Heart right ventricle (tissue), 16 donors: ENCODE results near the gene CCDC8. TPM values are rescaled to one million over a fixed set of nuclear protein-coding genes. Genes with fewer than 3 reads are reported as not detected.
"Not testable (repeated sequence)": the region's sequence is repeated elsewhere in the genome, so short reads cannot be mapped to it uniquely, and the experiment has no call there.

ENCODE experiments used
- ATAC-seq, 8 donors: fragments of 200-7000 bp; cut with Tn5 transposase; one replicate each; pipeline ENCODE4 v1.9.1; 2020; ENCODE audit warnings: mild to moderate bottlenecking in 8 of 8, moderate library complexity in 8 of 8, moderate number of reproducible peaks in 1 of 8
- DNase-seq, 2 donors: peaks; one replicate each; pipeline ENCODE4 v3.0.0-alpha.2; 2020
- H3K27ac ChIP-seq, 10 donors: fragments of 200-600 bp; sonication (generic) in 2 of 10; one replicate each; pipeline versions ENCODE4 v1.5.0 to v1.8.0; 2020 to 2022; ENCODE audit warnings: mild to moderate bottlenecking in 3 of 10
- H3K27me3 ChIP-seq, 7 donors: fragments of 200-600 bp; one replicate each; pipeline ENCODE4 v1.8.0; 2021 to 2022; ENCODE audit warnings: mild to moderate bottlenecking in 2 of 7
- H3K36me3 ChIP-seq, 9 donors: fragments of 200-600 bp; sonication (generic) in 1 of 9; one replicate each; pipeline versions ENCODE4 v1.5.0 to v1.8.0; 2020 to 2022; ENCODE audit warnings: mild to moderate bottlenecking in 2 of 9
- H3K4me1 ChIP-seq, 9 donors: fragments of 200-600 bp; sonication (generic) in 1 of 9; one replicate each; pipeline versions ENCODE4 v1.5.0 to v1.8.0; 2020 to 2022; ENCODE audit warnings: mild to moderate bottlenecking in 4 of 9
- H3K4me3 ChIP-seq, 10 donors: fragments of 200-600 bp; sonication (generic) in 2 of 10; one replicate each; pipeline versions ENCODE4 v1.5.0 to v1.8.0; 2020 to 2022; ENCODE audit warnings: mild to moderate bottlenecking in 7 of 10, moderate library complexity in 2 of 10
- H3K9me3 ChIP-seq, 11 donors: fragments of 200-600 bp in 10 of 11; sonication (generic) in 2 of 11; one replicate each; pipeline versions ENCODE4 v1.5.0 to v1.8.0; 2013 to 2022; ENCODE audit warnings: mild to moderate bottlenecking in 2 of 11, control low read depth in 1 of 11, moderate library complexity in 1 of 11
- CTCF ChIP-seq, 9 donors: fragments of 200-600 bp; sonication (generic) in 2 of 9; IDR thresholded peaks; one replicate each; pipeline versions ENCODE4 v1.5.0 to v1.8.0; 2021 to 2022; ENCODE audit warnings: antibody characterized with exemption in 9 of 9, mild to moderate bottlenecking in 5 of 9, moderate library complexity in 1 of 9
- WGBS, 2 donors: extraction: QIAGEN DNeasy Blood & Tissue Kit; methylation state at CpG; one replicate each; pipeline ENCODE4 v1.1.7; 2013; ENCODE audit warnings: inconsistent platforms in 1 of 2; 5-methylcytosine and 5-hydroxymethylcytosine counted together
- intact Hi-C, 10 donors: fragments of 100-400 bp; cut with DNase I; formaldehyde crosslinking; loops; one replicate each; pipeline versions ENCODE4 v1.11.1 to v1.14.2; 2022
- polyA plus RNA-seq, 2 donors: library from polyadenylated mRNA; stranded (reverse); fragments of 200-250 nt; gene quantifications; one replicate each; pipeline ENCODE4 v1.2.3, GENCODE V29; 2013
- total RNA-seq, 10 donors: library from RNA; stranded (reverse); fragmentation: NEBNext Ultra II Directional in 3 of 10; extraction: Animal tissue kit (Norgen Biotek cat#: 25700) in 3 of 10; gene quantifications; one replicate each; pipeline versions ENCODE4 v1.2.1 to v1.2.4, GENCODE V29; 2021 to 2023
- donor health status: Arrhythmogenic right ventricular cardiomyopathy.
- donor health status: ischemic (EF 13 %, LVEDD 7.1; RV severe dilation, severe dysfunction).
- donor health status: healthy with polysubstance abuse.
- donor health status: DM: no; HTN: yes; CAD: no.
- donor health status: DM: no; HTN: no; CAD: no.
- donor health status: ischemic (EF 25% LVEDD 6.9; RV normal size, moderate dysfunction).
- donor health status: ischemic (EF 25% LVEDD 5.7; RV mildly dilated, moderate dysfunction).
- donor health status: healthy.
- donor health status: DM: yes; HTN: yes; CAD: no.
- donor health status: Ischemic cardiomyopathy.
- donor health status: ischemic (EF 35%, LVEDD 5.7; RV mildly dilated, moderate dysfunction).
- donor health status: nonischemic (EF 11% LVEDD 7.7; RV severe dilation, severe dysfunction).
- donor health status: DM: yes; HTN: yes; CAD: no.
- donor health status: PGD.
- donor health status: ischemic (EF 29% LVEDD 5.4; RV normal size, mild dysfunction).
- donor health status: nonischemic (EF 23%, LVEDD 6.1; RV moderate dilation, normal function).

Gene CCDC8
- total and polyA plus RNA-seq, 12 donors = 14.4 to 37.3 (median 28.1) TPM

- 71 to 78% methylated on average over 7 of the region's 7 CpGs for WGBS, 2 donors
- Histone ChIP-seq H3K4me1 (peaks cover 0 to 15% (median 6%) of the 10 kb centered on the region in 9 donors), H3K27ac (peak overlapping the region in 1 of 10 donors; percentile 25), H3K27me3 (peaks cover 0 to 31% (median 21%) of the 10 kb centered on the region in 7 donors), H3K9me3 (no peaks in the 10 kb centered on the region), H3K4me3 (no peak overlapping the region), H3K36me3 (no peaks in the 10 kb centered on the region)
- ATAC-seq = no peak
- TF ChIP-seq CTCF (IDR thresholded peaks at IDR 0.05) = no peak
- no peak for DNase-seq
- intact Hi-C loops = no loop called here
These were observed 6.7 kb upstream of the CCDC8 start for GRCh38 chr19:46420056-46420455.

GRCh38 chr19:46415804-46416709, 2.7 kb upstream of the CCDC8 start:
- peaks cover 0 to 39% (median 16%) of the 10 kb centered on the region in 9 donors for H3K4me1 ChIP-seq
- H3K27me3 ChIP-seq = peaks cover 0 to 67% (median 36%) of the 10 kb centered on the region in 7 donors
- H3K27ac ChIP-seq = peak overlapping the region in 8 of 10 donors; percentile 36 to 68 (median 56)
- H3K9me3 ChIP-seq, H3K36me3 ChIP-seq, intact Hi-C loops: not testable (repeated sequence)
- 25 to 26% methylated on average over 53 of the region's 53 CpGs for WGBS, 2 donors
- peak in 7 of 8 donors; percentile 34 to 64 (median 54) for ATAC-seq
- DNase-seq = peak; percentile 87 to 91
- H3K4me3 ChIP-seq = peak overlapping the region in 9 of 10 donors; percentile 4 to 45 (median 37)

DNA sequence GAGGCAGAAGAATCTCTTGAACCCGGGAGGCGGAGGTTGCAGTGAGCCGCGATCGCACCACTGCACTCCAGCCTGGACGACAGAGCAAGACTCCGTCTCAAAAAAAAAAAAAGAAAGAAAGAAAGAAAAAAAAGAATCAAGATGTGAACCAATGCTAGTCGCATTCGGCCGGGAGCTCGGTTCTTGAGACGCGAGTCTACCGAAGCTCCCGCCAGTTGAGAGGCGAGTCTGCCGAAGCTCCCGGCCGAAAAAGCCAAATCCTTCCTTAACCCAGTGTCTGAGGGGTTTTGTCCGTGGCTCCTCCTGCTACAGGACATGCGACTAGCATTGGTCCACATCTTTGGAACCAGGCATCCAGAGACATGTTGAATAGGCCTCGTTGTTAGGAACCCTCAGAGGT, 1.5 kb upstream of the CCDC8 start:
- Histone ChIP-seq H3K4me1 (peaks cover 0 to 51% (median 20%) of the 10 kb centered on the region in 9 donors), H3K27me3 (peaks cover 0 to 68% (median 39%) of the 10 kb centered on the region in 7 donors)
- H3K27ac ChIP-seq, ATAC-seq, H3K4me3 ChIP-seq, H3K36me3 ChIP-seq, H3K9me3 ChIP-seq, intact Hi-C loops, DNase-seq: not testable (repeated sequence)
- WGBS, 2 donors = 94 to 96% methylated on average over 22 of the region's 22 CpGs

GRCh38 chr19:46412650-46413261, 608 bp downstream of the CCDC8 start:
- H3K9me3 ChIP-seq = no peaks in the 10 kb centered on the region
- peaks cover 0 to 7% (median 0%) of the 10 kb centered on the region in 9 donors for H3K36me3 ChIP-seq
- 5 to 6% methylated on average over 29 of the region's 29 CpGs for WGBS, 2 donors
- no peak for TF ChIP-seq CTCF (IDR thresholded peaks at IDR 0.05)
- ATAC-seq = peak in 4 of 8 donors; percentile 1 to 14 (median 5)
- H3K4me1 ChIP-seq = peaks cover 4 to 68% (median 26%) of the 10 kb centered on the region in 9 donors
- intact Hi-C loops = no loop called here
- H3K4me3 ChIP-seq = peak overlapping the region; percentile 50 to 75 (median 62)
- peak overlapping the region; percentile 86 to 96 (median 89) for H3K27ac ChIP-seq
- DNase-seq = no peak
- peaks cover 0 to 83% (median 43%) of the 10 kb centered on the region in 7 donors for H3K27me3 ChIP-seq

GRCh38 chr19:46411925-46412649, 1.3 kb downstream of the CCDC8 start:
- TF ChIP-seq CTCF (IDR thresholded peaks at IDR 0.05) = peak in 1 of 9 donors; percentile 23
- intact Hi-C loops = no loop called here
- peaks cover 0 to 83% (median 46%) of the 10 kb centered on the region in 7 donors for H3K27me3 ChIP-seq

More at GRCh38 chr19:46411925-46412649, 1.3 kb downstream of the CCDC8 start:
- Histone ChIP-seq H3K4me1 (peaks cover 4 to 73% (median 27%) of the 10 kb centered on the region in 9 donors), H3K9me3 (no peaks in the 10 kb centered on the region), H3K27ac (peak overlapping the region; percentile 86 to 96 (median 89)), H3K4me3 (peak overlapping the region; percentile 50 to 75 (median 62)), H3K36me3 (peaks cover 0 to 7% (median 0%) of the 10 kb centered on the region in 9 donors)
- 22 to 25% methylated on average over 54 of the region's 54 CpGs for WGBS, 2 donors
- DNase-seq = no peak
- ATAC-seq = no peak
